HG03439 (cell line): Measurements from ENCODE around the gene RUVBL2.
"Not testable (repeated sequence)": the region's sequence is repeated elsewhere in the genome, so short reads cannot be mapped to it uniquely, and the experiment has no call there.

Experiments
- ATAC-seq: cut with Tn5 transposase; IDR thresholded peaks from one replicate; pipeline ENCODE4 v1.9.1; 2021; ENCODE audit warnings: mild to moderate bottlenecking, moderate library complexity; ENCODE audit not compliant: unreplicated experiment

RUVBL2 gene

GRCh38 chr19:49016067-49016839 lies 22.6 kb downstream of the RUVBL2 start:
- no peak for ATAC-seq

GRCh38 chr19:49017041-49017665 lies 23.5 kb downstream of the RUVBL2 start, which contains the start of gene LHB:
LHB (minus strand) TSS chr19:49017091; CDS start chr19:49017081, 10 bp downstream.
- ATAC-seq = no peak

- no peak for ATAC-seq
Measured at GRCh38 chr19:49017666-49018351, 24.1 kb downstream of the RUVBL2 start.

- not testable (repeated sequence) for ATAC-seq
Measured at GRCh38 chr19:49018388-49019241, 24.9 kb downstream of the RUVBL2 start.

- ATAC-seq = peak; percentile 55
Measured at GRCh38 chr19:49019242-49019932, 25.7 kb downstream of the RUVBL2 start.

GRCh38 chr19:49020342-49020741 lies 26.7 kb downstream of the RUVBL2 start:
- no peak for ATAC-seq

- ATAC-seq = no peak
Measured at GRCh38 chr19:49020931-49021895, 27.5 kb downstream of the RUVBL2 start.

GRCh38 chr19:49022116-49022515 lies 28.4 kb downstream of the RUVBL2 start:
- ATAC-seq = no peak

- ATAC-seq = not testable (repeated sequence)
Measured at GRCh38 chr19:49024233-49024632, 30.5 kb downstream of the RUVBL2 start, which contains the start of gene CGB3. CGB3 (minus strand) TSS chr19:49024333; CDS start chr19:49023971, 362 bp downstream.

- ATAC-seq = not testable (repeated sequence)
Measured at GRCh38 chr19:49025088-49025487, 31.4 kb downstream of the RUVBL2 start.

- ATAC-seq = not testable (repeated sequence)
Measured at GRCh38 chr19:49025599-49025998, 31.9 kb downstream of the RUVBL2 start.

GRCh38 chr19:49028686-49029085 lies 35.0 kb downstream of the RUVBL2 start:
- ATAC-seq = not testable (repeated sequence)

GRCh38 chr19:49029749-49030148 lies 36.1 kb downstream of the RUVBL2 start:
- not testable (repeated sequence) for ATAC-seq

- ATAC-seq = not testable (repeated sequence)
Measured at GRCh38 chr19:49030323-49030722, 36.6 kb downstream of the RUVBL2 start.

GRCh38 chr19:49031642-49032301 lies 38.1 kb downstream of the RUVBL2 start, which contains the start of gene CGB2:
CGB2 (plus strand) TSS chr19:49031890; CDS start chr19:49032096, 206 bp downstream.
- not testable (repeated sequence) for ATAC-seq

GRCh38 chr19:49036815-49037214 lies 43.1 kb downstream of the RUVBL2 start, which contains the start of gene CGB1:
CGB1 (minus strand) TSS chr19:49036895; CDS start chr19:49036711, 184 bp downstream.
- ATAC-seq = not testable (repeated sequence)

GRCh38 chr19:49038111-49038510 lies 44.4 kb downstream of the RUVBL2 start:
- not testable (repeated sequence) for ATAC-seq
